ENCODE measurements around the gene TTC28. TPM values are rescaled to one million over a fixed set of nuclear protein-coding genes. Genes with fewer than 3 reads are reported as not detected.

TTC28 gene
- total RNA-seq, 1 donor, result 19.7 TPM

DNA sequence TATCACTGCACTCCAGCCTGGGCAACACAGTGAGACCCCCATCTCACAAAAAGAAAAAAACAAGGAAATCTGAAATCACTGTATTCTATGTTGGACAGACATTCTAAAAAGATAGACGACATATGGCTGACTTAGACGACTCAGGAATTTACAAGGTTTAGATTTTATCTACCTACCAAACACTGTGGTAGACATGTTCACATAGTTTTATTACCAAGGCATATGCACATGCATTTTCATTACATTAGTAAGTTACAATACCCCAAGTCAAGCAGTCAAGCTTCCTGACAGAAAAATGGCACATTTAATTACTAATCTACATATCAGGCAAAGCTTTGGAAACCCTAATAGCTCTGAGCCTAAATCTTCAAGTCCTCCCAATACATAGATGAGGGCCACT lies 262.2 kb downstream of the TTC28 start:
- no peak for DNase-seq (ENCODE audit: low read depth in 2 of 3, low spot score in 2 of 3)

DNA sequence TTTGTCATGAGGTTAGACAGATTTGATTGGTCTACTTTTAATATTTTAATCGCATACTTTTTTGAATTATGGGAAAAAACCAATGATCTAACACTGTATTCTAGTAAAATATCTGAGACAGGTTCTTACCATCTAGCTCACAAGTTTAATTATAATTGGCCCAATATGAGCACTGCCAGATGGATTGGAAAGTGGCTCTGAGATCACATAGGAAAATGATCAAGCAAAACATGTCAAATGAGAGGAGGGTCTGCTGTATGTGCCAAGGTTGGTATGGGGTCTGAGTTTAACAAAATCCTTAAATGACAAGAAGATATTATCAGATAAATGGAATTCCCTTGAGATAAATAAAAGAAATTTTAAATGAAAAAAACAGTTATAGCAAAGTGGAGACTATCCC lies 264.7 kb downstream of the TTC28 start:
- no peak for DNase-seq (ENCODE audit: low read depth in 2 of 3, low spot score in 2 of 3)

DNA sequence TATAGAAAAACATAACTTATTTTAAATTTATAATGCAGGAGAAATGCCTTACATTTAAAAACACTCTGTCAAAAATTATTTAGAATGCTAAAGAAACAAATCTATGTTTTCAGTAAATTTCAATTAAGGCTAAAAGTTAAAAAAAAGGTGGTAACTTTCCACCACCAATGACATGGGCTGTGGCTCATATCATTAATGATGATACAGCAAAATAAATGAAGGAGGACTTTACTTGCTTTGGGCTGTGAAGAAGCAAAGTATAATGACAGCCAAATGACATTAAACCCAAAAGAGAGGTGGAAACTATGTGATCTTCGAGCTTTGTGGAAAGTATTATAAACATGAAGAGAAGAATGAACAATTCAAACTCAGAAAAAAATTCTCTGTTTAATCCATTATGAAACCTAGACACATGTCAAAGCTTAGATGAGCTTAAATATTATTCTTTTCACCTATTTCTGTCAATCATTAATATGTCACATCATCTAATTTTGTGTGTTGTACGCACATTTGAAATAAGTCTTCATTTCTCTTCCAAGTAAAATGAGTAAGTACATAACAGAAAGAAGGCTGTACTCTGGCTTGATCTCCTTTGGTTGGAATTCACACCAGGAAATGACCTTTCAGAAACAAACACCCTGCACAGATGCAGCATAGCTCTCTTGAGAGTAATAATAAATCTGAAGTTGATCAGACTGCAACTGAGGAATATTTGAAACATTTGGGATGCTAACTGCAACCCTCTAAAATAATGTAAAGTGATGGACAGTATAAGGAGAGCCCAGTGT lies 265.8 kb downstream of the TTC28 start:
- no peak for DNase-seq (ENCODE audit: low read depth in 2 of 3, low spot score in 2 of 3)

DNA sequence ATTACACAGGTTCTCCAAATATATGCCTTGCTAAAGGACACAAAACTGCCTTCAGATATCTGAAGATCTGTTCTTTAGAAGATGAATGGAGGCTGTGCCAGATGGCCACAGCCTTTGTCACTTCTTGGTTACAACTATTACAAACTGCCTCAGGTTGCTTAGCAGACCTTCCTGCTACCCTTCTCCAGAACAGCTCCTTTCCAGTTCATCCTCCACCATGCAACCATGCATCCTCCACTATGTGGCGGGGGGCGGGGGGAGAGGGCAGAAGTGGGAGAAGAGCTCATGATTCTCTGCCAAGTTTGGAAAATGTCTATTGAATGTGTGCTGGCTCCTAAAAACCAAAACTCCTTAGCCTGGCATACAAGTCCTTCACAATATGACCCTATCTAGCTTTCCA lies 267.5 kb downstream of the TTC28 start:
- no peak for DNase-seq (ENCODE audit: low read depth in 2 of 3, low spot score in 2 of 3)

DNA sequence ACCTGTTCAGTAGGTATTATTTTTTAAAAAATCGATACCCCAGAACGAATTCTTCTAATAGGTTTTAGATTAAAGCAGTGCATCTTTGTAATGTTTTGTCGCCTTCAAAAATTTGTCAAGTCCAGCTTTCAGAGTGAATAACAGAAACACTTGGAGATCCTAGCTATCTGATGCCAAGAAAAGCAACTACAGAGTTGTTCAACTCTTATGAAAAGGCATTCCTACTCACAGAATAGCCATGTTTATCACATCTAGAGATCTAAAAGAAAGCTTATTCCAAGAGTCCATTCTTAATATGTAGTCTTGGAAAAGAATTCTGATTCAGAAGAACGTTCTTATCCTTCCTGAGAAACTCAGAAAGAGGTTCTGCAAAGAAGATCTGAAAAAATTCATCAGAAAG lies 268.5 kb downstream of the TTC28 start:
- no peak for DNase-seq (ENCODE audit: low read depth in 2 of 3, low spot score in 2 of 3)

DNA sequence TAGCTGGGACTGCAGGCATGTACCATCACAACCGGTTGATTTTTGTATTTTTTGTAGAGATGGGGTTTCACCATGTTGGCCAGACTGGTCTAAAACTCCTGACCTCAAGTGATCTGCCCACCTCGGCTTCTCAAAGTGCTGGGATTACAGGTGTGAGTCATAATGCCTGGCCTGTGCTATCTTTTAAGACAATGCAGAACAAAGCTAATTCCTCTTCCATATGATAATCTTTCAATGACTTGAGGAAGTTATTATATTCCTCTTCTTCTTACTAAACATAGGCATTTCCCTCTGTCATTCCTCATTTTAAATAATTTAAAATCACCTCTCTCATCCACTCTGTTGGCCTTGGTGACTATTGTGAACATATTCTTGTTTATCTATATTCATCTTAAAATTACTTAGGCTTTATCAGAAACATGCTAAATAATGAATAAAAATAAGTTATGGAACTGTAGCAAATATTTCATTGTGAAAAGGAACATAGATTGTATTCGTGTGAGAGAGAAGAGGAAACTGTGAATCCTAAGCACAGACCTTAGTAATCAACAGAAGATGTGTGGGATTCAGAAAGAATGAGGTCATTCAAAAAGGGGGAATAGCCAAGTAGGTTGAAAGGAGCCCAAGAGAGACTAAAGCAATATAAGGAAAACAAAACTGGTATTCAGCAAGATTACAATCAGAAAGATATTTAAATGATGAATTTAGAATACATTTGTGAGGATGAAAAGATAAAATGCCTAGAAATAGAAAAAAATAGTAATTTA lies 269.4 kb downstream of the TTC28 start:
- no peak for DNase-seq (ENCODE audit: low read depth in 2 of 3, low spot score in 2 of 3)

DNA sequence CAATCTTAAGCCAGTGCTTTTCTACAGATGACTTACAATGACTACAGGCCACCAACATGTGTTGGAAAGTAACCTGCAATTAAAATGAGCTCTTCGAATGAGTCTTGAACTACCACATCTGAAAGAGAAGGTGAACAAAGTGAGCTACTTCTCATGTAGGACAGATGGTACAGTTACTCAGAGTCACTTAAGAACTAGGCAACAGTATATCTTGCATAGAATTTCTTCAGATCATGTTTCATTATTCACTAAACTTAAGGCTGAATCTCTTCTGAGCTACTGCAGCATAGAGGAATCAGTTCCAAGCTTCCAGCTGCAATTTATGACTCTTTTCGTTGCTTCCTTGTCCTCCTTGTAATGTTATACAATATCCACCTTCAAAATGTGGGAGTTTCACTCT lies 270.9 kb downstream of the TTC28 start:
- DNase-seq (ENCODE audit: low read depth in 2 of 3, low spot score in 2 of 3), result no peak

DNA sequence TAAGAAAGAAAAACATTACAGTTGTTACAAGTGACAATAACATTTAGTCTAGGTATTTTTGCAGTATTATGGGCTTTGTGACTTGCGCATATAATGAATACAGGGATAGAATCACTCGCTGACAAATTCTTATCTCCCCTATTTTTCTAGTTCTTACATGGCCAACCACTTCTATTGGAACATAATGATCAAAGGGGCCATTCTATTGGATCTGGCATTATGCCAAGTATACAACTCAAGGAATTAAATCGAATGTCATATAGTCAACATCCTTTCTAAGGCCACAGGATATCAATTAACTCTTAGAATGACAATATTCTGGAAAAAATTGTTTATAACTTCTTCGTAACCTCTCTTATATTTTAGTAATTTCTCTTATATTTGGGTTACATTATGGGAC lies 272.0 kb downstream of the TTC28 start:
- DNase-seq (ENCODE audit: low read depth in 2 of 3, low spot score in 2 of 3), result no peak

DNA sequence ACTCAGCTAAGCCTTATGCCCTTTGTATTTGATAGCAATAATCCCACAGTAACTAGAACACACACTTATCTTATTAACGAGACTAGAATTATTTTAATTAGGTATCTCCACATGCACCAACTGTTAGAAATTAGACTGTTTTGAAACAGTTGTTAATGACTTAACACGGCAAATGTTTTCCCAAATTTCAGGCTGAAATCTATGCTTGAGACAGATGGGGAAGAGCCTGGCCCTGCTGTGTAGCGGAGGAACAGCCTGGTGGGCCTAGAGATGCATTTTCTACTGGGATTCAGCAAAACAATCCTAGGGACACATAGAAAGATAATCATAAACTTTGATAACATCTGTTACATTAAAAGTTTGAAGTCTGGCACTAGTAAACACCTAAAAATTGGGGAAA lies 273.4 kb downstream of the TTC28 start:
- DNase-seq (ENCODE audit: low read depth in 2 of 3, low spot score in 2 of 3), result no peak

DNA sequence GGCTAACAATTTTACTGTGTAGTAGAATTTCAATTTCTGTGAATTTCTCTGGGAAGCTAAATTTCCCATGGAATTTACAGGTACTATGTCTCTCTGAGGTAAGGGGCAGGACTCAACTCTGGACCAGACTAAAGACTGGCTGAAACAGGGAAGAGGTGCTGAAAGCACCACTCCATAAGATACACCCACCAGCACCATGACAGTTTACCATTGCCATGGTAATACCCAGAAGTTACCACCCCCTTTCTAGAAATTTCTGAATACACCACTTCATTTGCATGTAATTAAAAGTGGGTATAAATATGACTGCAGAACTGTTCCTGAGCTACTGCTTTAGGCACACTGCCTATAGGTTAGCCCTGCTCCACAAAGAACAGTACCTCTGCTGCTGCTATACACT lies 274.1 kb downstream of the TTC28 start:
- DNase-seq (ENCODE audit: low read depth in 2 of 3, low spot score in 2 of 3), result no peak

DNA sequence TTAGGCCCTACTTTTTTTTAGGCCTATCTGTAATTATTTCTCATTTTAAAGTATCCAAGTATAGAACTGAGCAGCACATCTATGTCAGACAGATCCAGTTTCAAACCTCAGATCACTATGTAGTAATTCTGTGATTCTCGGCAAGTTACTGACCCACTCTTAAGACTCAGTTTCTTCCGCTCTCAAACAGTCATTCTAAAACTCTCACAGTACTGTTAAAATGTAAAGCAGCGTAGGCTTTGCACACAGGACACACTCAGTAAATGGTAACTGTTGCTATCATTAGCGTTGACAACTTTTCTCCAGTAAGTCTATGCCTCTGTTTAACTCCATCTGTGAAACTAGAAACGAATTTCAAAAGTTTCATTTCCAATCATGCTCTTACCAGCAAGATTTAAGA lies 277.1 kb downstream of the TTC28 start:
- no peak for DNase-seq (ENCODE audit: low read depth in 2 of 3, low spot score in 2 of 3)

DNA sequence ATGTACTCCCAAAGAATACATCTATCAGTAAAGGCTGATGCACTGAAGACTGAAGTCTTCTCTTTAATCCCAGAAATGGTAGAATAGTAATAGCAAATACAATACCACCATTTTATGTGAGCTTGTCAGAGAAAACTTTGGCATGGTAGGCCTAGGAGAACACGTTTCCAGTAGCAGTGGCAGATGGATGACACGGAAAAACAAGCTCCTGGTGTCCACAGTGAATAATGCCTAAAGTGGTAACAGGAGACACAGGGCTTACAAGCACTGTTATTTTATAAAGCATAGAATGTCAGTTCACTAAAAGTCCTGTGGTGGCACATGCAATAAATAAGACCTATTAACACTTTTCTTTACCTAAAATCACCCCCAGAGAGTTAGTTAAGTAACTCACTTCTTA lies 277.6 kb downstream of the TTC28 start:
- DNase-seq (ENCODE audit: low read depth in 2 of 3, low spot score in 2 of 3), result no peak

DNA sequence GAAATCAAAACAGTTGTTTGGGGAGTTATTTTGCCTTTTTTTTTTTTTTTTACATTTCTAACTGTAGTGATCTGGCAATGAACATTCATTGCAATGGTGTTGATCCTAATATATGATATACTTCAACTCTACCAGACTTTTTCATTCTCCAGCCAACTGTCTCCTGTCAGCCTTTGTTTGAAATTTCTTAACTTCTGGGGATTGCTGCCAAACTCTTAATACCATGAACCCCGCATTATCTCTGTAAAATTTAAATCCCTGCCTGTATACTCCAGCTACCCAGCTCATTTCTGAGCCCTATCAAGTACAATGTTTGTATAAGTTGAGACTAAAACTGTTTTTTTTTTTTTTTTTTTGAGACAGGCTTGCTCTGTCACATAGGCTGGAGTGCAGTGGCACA lies 280.7 kb downstream of the TTC28 start:
- no peak for DNase-seq (ENCODE audit: low read depth in 2 of 3, low spot score in 2 of 3)

DNA sequence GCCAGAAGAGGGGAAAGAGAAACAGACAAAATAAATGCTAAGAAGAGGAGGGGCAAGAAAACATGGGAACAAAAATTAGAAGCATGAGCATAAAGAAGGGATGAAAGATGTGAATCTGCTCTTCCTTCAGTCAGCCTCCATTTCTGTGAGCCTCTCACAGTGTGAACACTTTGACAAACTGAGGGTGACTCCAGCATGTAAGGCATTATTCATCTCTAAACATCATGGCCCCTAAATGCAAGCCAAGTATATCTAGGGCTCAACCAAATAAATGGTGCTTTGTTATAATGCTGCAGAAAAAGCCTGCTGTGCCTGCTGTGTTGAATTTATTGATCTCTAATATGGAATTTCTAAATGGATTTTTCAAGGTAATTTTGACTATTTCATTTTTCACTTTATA lies 281.3 kb downstream of the TTC28 start:
- no peak for DNase-seq (ENCODE audit: low read depth in 2 of 3, low spot score in 2 of 3)

DNA sequence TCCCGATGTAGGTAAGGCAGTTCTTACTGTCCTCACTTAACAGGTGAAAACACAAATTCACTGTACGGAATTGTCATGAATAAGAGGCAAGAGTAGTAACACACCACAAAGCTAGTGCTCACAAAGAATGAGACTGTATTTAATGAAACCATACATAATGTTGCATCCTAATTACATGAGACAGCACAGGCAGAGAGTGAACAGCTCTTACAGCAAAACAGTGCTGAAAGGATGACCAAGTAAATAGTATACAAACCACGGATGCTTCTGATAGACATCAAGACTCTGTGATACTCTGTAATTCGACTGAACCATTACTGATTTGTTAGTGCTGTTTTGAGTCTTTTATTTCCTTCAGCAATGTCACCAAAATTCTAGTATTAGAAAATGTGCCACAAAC lies 282.3 kb downstream of the TTC28 start:
- no peak for DNase-seq (ENCODE audit: low read depth in 2 of 3, low spot score in 2 of 3)

DNA sequence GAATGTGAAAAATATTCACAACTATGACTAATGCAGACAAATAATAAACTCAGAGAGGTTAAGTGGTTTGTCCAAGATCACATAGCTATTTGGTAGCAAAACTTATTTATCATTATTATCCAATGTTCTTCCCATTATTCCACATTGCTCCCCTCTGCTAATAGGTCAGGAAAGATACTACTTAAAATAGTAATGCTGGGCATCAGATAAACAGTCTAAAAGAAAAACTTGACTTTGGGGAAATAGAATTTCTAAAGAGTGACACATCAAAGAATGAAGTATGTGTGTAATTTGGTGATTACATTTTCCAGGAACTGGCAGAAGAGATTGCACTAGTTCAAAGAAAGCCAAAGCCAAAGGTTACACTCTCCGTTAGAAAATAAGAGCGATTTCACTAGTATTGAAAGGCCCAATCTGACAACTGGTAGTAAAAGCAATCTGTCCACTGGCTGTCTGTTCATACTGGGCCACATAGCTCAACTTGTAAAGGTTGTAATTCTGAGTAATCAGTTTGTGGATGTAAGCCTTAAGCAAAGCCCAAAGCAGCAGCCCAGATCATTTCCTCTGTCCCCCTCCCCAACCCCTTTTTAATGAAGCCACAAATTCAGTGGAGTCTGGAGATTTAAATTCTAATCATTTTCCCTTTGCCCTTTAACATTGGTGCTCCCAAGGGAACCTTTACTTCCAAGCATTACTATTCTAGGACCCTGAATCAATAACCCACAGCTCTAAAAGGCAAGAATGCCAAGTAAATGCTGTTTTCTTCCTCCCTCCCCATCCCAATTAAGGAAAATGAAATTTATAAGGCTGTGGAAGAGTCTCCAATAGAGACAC lies 283.5 kb downstream of the TTC28 start:
- DNase-seq (ENCODE audit: low read depth in 2 of 3, low spot score in 2 of 3), result peak in 2 of 3 donors; percentile 6 to 43

DNA sequence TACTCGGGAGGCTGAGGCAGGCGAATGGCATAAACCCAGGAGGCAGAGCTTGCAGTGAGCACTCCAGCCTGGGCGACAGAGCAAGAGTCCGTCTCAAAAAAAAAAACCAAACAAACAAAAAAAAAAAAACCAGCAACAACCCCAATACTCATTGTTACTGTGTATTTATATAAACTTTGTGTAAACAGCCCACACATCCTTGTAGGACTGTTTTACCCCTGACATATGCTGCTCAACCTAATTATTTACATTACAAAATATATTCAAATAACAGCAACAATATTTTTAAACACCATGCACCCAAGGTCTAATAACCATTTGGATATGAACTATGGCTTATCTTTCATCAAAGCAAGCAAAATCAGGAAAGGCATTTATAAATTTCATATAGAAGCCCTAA lies 284.1 kb downstream of the TTC28 start:
- no peak for DNase-seq (ENCODE audit: low read depth in 2 of 3, low spot score in 2 of 3)

DNA sequence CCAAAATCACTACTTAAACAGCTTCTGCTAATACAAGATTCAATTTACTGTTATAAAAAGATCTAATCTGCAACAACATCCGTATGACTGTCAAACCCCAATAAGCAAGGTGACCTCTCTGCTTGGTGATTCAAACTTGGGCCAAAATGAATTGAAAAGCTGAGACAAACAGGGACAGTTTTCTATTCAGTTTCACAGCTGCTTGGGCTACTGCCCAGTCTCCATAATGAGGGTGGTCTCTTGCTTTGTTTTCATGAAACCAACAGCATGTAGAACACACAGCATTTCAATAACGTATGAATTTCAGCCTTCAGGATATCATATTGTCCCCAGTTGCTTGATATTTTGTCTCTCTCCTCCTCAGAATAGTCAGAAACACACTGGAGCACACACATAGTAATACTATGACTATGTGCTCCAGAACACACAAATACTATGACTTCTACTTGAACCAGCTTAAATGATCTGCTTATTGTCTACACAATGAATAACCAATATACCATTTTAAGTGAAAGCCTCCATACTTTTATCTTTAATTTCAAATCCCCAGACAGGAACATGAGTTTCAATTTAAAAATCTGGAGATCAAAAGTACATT lies 285.0 kb downstream of the TTC28 start:
- no peak for DNase-seq (ENCODE audit: low read depth in 2 of 3, low spot score in 2 of 3)

DNA sequence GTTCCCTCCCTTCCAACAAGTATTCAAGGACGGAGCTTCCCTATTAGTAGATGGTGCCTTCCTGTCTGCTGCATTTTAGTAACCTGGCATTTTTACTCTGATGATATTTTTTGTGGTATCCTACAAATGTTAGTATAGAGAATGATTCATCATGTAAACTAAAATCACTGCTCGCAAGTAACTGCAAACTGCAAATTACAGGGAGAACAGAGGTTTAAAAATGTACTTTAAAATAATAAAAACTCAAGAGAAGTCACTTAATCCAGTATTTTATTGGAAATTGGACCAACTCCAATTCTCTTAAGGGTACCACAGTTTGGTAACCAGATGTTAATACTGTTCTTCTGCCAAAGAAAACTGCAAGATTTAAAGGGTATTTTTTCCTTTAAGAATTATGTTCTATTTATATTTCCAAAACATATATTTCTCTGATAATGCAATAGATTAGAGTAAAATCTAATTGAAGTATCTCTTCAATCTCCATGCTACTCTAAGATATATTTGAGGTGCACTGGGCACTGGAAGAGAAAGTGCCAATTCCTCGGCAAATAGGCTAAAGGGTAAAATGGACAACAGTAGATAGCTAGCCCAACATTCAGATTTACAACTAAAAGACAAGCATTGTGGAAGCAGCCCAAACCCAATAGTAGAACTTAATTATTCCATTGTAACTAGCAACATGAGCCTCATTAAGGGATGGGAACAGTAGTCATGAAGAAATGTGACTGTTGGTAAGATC lies 298.0 kb downstream of the TTC28 start:
- no peak for DNase-seq (ENCODE audit: low read depth in 2 of 3, low spot score in 2 of 3)

DNA sequence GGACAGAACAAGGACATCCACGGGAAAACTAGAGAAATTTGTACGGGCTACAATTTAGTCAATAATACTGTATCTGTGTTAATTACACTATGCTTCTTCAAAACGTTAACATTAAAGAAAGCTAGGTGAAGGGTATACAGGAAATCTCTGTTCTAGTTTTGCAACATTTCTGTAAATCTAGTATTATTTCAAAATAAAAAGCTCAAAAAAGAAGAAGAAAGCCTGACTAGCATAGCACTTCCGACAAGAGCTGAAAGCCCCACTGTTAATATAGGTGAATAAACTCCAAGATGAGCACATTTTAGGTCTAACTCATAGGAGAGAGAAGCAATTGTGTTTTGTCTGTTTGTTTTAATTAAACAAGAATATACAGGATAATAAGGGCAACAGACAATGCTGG lies 299.7 kb downstream of the TTC28 start:
- no peak for DNase-seq (ENCODE audit: low read depth in 2 of 3, low spot score in 2 of 3)

All from hematopoietic multipotent progenitor cell (in vitro differentiated cells).